Retinal pigment epithelial cell (primary cell): Measurements from ENCODE around the gene SLC4A3.

ENCODE experiments used
- DNase-seq: peaks from one replicate; pipeline ENCODE4 v3.0.0-alpha.2; 2010; ENCODE audit warnings: low read depth
- H3K4me3 ChIP-seq: 2 replicates; pipeline ENCODE4 v1.5.1; 2011; ENCODE audit warnings: mild to moderate bottlenecking, low read length, control low read depth, moderate library complexity
- CTCF ChIP-seq: conservative IDR thresholded peaks from 2 replicates; pipeline ENCODE4 v1.5.1; 2011; ENCODE audit warnings: low read depth, low read length, control low read depth, inconsistent platforms

Gene SLC4A3

GRCh38 chr2:219631904-219632759 lies 4.7 kb downstream of the SLC4A3 start:
- DNase-seq, result no peak
- H3K4me3 ChIP-seq, result no peak overlapping the region
- TF ChIP-seq CTCF, result no peak

- H3K4me3 ChIP-seq, result no peak overlapping the region
- TF ChIP-seq CTCF, result no peak
- no peak for DNase-seq
Measured at GRCh38 chr2:219632760-219633105, 5.3 kb downstream of the SLC4A3 start.

GRCh38 chr2:219633276-219634065 lies 6.0 kb downstream of the SLC4A3 start:
- no peak overlapping the region for H3K4me3 ChIP-seq
- no peak for DNase-seq
- TF ChIP-seq CTCF, result no peak

GRCh38 chr2:219634171-219634940 lies 6.9 kb downstream of the SLC4A3 start:
- DNase-seq, result no peak
- no peak for TF ChIP-seq CTCF
- no peak overlapping the region for H3K4me3 ChIP-seq

GRCh38 chr2:219634951-219635751 lies 7.7 kb downstream of the SLC4A3 start:
- no peak for DNase-seq
- no peak overlapping the region for H3K4me3 ChIP-seq
- TF ChIP-seq CTCF, result no peak

- no peak overlapping the region for H3K4me3 ChIP-seq
- DNase-seq, result no peak
- no peak for TF ChIP-seq CTCF
Measured at GRCh38 chr2:219636144-219636915, 8.9 kb downstream of the SLC4A3 start.
